Coronary artery (tissue), 2 donors: ENCODE data around the gene SLIT3.

Experiments used
- DNase-seq: peaks from one replicate; pipeline ENCODE4 v3.0.0-alpha.2; 2017; ENCODE audit warnings: low spot score
- H3K27ac ChIP-seq, 2 donors: fragments of 200-600 bp; sonication (generic); one replicate each; pipeline ENCODE4 v1.5.1; 2016 to 2019
- H3K4me3 ChIP-seq: fragments of 200-600 bp; sonication (generic); 2 replicates; pipeline ENCODE4 v1.5.1; 2016; ENCODE audit warnings: mild to moderate bottlenecking, moderate library complexity
- TF ChIP-seq, protein P1 (sequence below): fragments of 200-600 bp; sonication (generic); IDR thresholded peaks from one replicate; pipeline ENCODE4 v1.5.1; 2019; ENCODE audit warnings: antibody characterized with exemption

Gene SLIT3

DNA sequence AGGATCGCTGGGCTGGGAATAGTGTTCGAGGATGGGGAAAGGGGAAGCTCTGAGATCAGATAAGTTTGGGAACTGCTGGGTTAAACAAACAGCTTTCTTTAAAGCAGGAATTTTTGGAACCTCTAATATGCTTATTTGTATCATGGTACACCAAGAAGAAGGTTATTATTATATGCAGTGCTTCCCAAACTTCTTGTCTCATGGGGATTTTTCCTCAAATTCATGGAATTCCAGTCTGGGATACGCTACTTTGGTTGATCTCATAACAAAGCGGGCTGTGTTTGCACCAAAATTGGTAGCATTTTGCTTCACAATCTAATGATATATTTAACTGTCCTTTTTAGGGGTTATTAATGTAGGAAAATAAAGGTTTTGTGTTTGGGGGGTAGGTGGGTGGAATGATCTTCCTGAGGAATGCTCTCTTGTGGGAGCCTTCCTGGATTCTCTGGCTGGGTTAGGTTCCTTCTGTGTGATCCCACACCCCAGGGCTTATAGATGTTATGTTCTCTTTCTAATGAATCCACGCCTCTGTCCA is 605.6 kb downstream of the SLIT3 start:
- TF ChIP-seq, protein P1, sequence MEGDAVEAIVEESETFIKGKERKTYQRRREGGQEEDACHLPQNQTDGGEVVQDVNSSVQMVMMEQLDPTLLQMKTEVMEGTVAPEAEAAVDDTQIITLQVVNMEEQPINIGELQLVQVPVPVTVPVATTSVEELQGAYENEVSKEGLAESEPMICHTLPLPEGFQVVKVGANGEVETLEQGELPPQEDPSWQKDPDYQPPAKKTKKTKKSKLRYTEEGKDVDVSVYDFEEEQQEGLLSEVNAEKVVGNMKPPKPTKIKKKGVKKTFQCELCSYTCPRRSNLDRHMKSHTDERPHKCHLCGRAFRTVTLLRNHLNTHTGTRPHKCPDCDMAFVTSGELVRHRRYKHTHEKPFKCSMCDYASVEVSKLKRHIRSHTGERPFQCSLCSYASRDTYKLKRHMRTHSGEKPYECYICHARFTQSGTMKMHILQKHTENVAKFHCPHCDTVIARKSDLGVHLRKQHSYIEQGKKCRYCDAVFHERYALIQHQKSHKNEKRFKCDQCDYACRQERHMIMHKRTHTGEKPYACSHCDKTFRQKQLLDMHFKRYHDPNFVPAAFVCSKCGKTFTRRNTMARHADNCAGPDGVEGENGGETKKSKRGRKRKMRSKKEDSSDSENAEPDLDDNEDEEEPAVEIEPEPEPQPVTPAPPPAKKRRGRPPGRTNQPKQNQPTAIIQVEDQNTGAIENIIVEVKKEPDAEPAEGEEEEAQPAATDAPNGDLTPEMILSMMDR: no peak
- no peak overlapping the region for H3K4me3 ChIP-seq
- no peak for DNase-seq
- no peak overlapping the region for H3K27ac ChIP-seq

DNA sequence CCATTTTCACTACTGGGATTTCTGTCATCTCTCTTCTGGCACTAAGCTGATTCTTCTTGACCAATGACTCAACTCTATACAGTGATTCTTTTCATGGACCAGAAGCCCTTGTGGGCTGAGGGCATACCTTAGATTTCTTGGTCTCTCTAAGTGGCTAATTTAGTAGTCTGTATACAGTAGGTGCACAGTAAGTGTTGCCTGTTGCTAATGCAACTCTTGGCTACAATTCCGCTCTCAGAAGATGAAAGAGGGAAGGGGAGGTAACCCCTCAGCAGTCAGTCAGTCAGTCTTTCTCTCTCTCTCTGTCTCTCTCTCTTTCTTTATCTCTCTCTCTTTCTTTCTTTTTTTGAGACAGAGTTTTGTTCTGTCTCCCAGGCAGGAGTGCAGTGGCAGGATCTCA is 606.6 kb downstream of the SLIT3 start:
- TF ChIP-seq, protein P1: no peak
- no peak for DNase-seq
- H3K27ac ChIP-seq: no peak overlapping the region
- H3K4me3 ChIP-seq: no peak overlapping the region

DNA sequence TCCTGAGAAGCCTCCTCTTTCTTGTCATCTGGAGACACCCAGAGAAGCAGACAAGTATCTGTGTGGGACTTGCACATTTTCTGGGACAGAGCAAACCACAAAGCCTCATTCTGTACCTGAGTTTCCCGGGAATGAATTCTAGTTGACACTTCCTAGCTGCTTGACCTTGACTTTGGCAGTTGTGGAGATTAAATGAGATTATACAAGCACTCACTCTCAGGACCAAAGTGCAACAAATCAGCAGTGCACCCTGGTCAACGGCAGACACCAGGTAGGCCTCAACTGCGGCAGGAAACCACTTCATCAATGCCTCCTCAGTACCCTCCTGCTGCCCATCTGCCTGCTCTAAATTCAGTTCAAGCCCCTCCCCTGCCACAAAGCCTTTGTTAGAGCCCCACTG is 607.1 kb downstream of the SLIT3 start:
- Histone ChIP-seq H3K27ac (no peak overlapping the region), H3K4me3 (no peak overlapping the region)
- DNase-seq: no peak
- TF ChIP-seq, protein P1: no peak

DNA sequence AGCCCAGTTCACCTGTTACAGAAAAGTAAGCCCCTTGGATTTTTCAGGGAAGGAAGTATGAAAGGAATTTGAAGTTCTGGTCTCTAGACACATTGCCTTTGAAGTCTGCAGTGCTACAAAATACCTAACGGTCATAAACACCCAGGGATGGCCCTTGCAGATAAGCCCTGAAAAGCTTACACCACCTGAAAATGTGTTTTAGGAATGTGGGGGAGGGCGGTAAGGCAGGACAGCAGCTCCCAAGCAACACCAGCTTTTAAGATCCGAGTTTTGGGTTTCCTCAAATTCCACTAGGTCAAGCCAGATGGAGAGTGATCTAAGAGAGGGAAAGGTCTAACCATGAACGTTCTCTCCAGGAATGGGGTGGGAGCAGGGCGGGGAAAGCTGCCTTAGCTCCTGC is 607.6 kb downstream of the SLIT3 start:
- Histone ChIP-seq H3K27ac (no peak overlapping the region), H3K4me3 (no peak overlapping the region)
- DNase-seq: no peak
- TF ChIP-seq, protein P1: no peak

DNA sequence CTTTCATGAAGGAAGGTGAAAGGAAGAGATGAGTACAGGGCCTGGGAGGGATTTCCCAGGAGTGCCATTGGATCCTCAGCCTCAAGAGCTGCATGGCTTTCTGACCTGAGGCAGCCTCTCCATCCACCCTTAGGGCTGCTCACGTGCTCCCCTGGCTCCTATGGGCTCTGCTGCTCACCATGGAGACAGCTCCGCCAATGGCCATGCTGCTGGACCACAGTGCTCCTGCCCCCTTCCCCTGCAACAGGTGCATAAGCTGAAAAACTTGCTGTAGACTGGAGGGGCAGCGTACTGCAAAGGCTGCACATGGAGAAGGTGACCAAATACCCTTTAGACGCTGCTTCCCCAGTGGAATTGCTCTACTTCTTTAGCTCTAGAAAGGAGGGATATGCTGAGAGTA is 609.0 kb downstream of the SLIT3 start:
- TF ChIP-seq, protein P1: no peak
- no peak overlapping the region for H3K27ac ChIP-seq
- no peak for DNase-seq
- no peak overlapping the region for H3K4me3 ChIP-seq

DNA sequence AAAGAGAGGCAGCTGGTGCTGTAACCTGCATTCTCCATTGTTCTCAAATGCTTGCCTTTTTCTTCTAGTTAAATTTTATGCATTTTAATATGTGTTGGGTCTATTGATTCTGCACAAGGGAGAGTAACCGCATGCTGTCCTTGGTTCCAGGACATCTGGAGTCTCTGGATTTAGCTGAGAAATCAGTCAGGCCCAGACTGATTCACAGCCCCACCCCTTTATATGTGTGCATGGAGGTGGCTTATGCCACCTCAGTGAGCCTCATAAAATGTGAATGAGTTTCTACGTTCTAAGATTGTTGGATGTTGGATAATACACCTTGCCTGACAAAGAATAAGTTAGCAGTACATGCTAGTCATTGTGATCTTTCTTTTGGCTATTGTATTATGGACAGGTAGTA is 611.7 kb downstream of the SLIT3 start:
- TF ChIP-seq, protein P1: no peak
- DNase-seq: no peak
- Histone ChIP-seq H3K4me3 (no peak overlapping the region), H3K27ac (no peak overlapping the region)

DNA sequence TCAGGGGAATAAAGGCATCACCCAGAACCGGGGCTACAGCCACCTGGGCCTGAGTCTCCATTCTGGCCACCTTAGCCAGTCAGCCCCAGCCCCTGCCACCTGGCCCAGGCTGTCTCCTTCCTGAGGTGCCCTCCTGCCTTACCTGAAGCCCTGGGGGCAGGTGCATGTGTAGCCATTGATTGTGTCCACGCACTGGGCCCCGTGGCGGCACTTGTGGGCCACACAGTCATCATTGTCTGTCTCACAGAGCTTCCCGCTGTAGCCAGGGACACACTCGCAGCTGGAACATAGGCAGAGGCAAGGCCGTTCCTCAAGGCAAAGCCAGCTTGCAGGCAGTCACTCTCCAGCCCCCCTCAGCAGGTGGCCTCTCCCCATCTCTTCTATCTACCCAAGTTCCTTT is 614.1 kb downstream of the SLIT3 start:
- TF ChIP-seq, protein P1: no peak
- no peak overlapping the region for H3K4me3 ChIP-seq
- H3K27ac ChIP-seq: no peak overlapping the region
- no peak for DNase-seq
